GM12892 (cell line): ENCODE data around the gene EIF2B1.

Experiments
- DNase-seq: peaks from one replicate; pipeline ENCODE4 v3.0.0; 2011; ENCODE audit not compliant: insufficient read length
- FAIRE-seq: peaks from 2 replicates; lab custom pipeline; 2011; peaks lifted over from hg19 to GRCh38; lab: Jason Lieb, UNC
- POLR2A ChIP-seq: IDR thresholded peaks from 2 replicates; pipeline ENCODE4 v1.6.1; 2011; ENCODE audit warnings: low read depth, low read length, control low read depth
- POLR2AphosphoS5 ChIP-seq: IDR thresholded peaks from 2 replicates; pipeline ENCODE4 v1.6.1; 2011; ENCODE audit warnings: low read depth, low read length, control low read depth
- TAF1 ChIP-seq: IDR thresholded peaks from 2 replicates; pipeline ENCODE4 v1.6.1; 2011; ENCODE audit warnings: low read depth, mild to moderate bottlenecking, control low read depth, low read length, borderline replicate concordance

The EIF2B1 gene

GRCh38 chr12:123656392-123656791 is 22.9 kb upstream of the EIF2B1 start:
- no peak for FAIRE-seq
- no peak for DNase-seq
- TF ChIP-seq POLR2AphosphoS5, result no peak

GRCh38 chr12:123655420-123655819 is 21.9 kb upstream of the EIF2B1 start:
- DNase-seq (no peak), FAIRE-seq (peak; percentile 36)
- no peak for TF ChIP-seq TAF1
- no peak for TF ChIP-seq POLR2AphosphoS5
- no peak for TF ChIP-seq POLR2A

- TF ChIP-seq POLR2AphosphoS5, result no peak
- DNase-seq (no peak), FAIRE-seq (no peak)
These were observed 20.7 kb upstream of the EIF2B1 start for GRCh38 chr12:123654129-123654701.

- FAIRE-seq (no peak), DNase-seq (no peak)
- TF ChIP-seq POLR2AphosphoS5 (no peak), TAF1 (no peak), POLR2A (no peak)
These were observed 14.9 kb upstream of the EIF2B1 start for GRCh38 chr12:123648401-123648800.

- TF ChIP-seq POLR2A (no peak), POLR2AphosphoS5 (no peak), TAF1 (no peak)
These were observed 12.4 kb upstream of the EIF2B1 start for GRCh38 chr12:123645878-123646277.

GRCh38 chr12:123645380-123645779 is 11.9 kb upstream of the EIF2B1 start:
- FAIRE-seq, result no peak
- TF ChIP-seq POLR2AphosphoS5, result no peak

More at GRCh38 chr12:123645878-123646277, 12.4 kb upstream of the EIF2B1 start:
- DNase-seq, result no peak
- FAIRE-seq, result no peak

GRCh38 chr12:123643911-123644310 is 10.4 kb upstream of the EIF2B1 start:
- FAIRE-seq (no peak), DNase-seq (no peak)
- TF ChIP-seq POLR2A, result no peak
- no peak for TF ChIP-seq POLR2AphosphoS5
- no peak for TF ChIP-seq TAF1

More at GRCh38 chr12:123645380-123645779, 11.9 kb upstream of the EIF2B1 start:
- DNase-seq, result no peak

- TF ChIP-seq POLR2A (no peak), TAF1 (no peak), POLR2AphosphoS5 (no peak)
- FAIRE-seq, result no peak
These were observed 666 bp upstream of the EIF2B1 start for GRCh38 chr12:123634142-123634561.

GRCh38 chr12:123621619-123622530 is 11.6 kb downstream of the EIF2B1 start:
- no peak for FAIRE-seq
- no peak for DNase-seq
- TF ChIP-seq POLR2A (no peak), POLR2AphosphoS5 (peak; percentile 67; the same call in 1 of the 2 replicates), TAF1 (no peak)

More at GRCh38 chr12:123634142-123634561, 666 bp upstream of the EIF2B1 start:
- no peak for DNase-seq

GRCh38 chr12:123621101-123621500 is 12.4 kb downstream of the EIF2B1 start:
- FAIRE-seq (no peak), DNase-seq (no peak)
- TF ChIP-seq POLR2AphosphoS5, result no peak; the same call in 1 of the 2 replicates
- no peak for TF ChIP-seq POLR2A
- no peak for TF ChIP-seq TAF1

GRCh38 chr12:123617580-123617979 is 15.9 kb downstream of the EIF2B1 start:
- TF ChIP-seq POLR2AphosphoS5 (no peak), TAF1 (no peak), POLR2A (no peak)
- DNase-seq (no peak), FAIRE-seq (no peak)

GRCh38 chr12:123617144-123617543 is 16.3 kb downstream of the EIF2B1 start:
- TF ChIP-seq POLR2AphosphoS5 (no peak), TAF1 (no peak), POLR2A (no peak)
- DNase-seq (no peak), FAIRE-seq (no peak)

GRCh38 chr12:123614531-123614930 is 19.0 kb downstream of the EIF2B1 start:
- FAIRE-seq (no peak), DNase-seq (no peak)
- TF ChIP-seq TAF1 (no peak), POLR2A (no peak), POLR2AphosphoS5 (no peak)

DNA sequence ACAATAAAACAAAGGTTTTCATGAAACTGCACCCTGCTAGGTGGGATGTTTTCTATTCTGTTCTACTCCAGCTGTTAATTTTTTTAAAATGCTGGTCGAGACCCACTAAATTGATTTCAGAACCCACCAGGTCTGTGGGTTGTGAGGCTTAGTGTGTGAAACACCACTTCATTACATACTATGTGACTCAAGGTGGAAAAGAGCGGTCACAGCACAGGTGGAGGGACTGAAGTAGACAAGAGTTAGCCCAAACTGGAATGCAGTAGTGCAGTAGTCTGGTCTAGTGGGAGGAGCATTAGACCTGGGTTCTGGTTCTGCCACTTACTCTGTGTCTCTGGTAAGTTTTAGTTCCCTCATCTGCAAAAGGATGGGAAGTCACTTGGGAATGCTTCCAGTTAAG is 19.4 kb downstream of the EIF2B1 start:
- DNase-seq, result no peak
- no peak for FAIRE-seq
- TF ChIP-seq POLR2A (no peak), TAF1 (no peak), POLR2AphosphoS5 (no peak)
